Measurements from ENCODE around the gene ACKR3.

The ACKR3 gene

DNA sequence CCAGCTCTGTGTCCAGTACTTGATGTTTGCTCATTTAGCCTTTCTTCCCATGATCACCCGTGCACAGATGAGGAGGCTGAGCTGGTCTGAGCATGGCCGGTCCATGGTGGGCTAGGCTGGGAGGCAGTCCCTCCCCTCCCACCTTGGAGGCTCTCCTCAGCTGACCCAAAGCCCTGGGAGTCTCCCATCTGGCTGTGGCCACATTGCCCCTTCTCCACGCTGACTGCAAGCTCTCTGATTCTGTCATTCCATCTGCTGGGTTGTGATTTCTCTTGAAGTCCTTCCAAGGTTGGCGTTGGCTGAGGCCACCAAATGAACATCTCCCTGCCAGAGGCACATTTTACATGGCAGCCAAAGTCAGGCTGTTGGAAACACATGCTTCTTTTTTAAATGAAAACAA, 44.0 kb downstream of the ACKR3 start:
- DNase-seq, result no peak

DNA sequence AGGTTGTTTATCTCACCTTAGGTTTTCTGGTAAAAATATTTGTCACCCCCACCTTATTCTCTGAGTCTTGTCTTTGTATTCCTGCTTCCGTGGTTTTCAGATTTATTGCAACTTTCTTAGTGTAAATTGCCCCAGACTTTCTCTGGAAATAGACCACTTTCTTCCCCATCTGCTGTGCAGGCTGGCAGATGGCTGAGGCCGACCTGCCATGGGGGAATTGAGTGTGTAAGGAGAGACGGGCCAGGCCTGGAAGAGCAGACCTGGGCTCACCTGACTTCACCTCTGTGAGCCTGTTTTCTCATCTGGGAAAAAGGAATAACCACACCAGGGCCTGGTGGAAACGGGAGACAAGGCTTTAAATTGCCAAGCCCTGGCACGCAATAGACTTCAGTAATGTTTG, 44.9 kb downstream of the ACKR3 start:
- DNase-seq, result no peak

DNA sequence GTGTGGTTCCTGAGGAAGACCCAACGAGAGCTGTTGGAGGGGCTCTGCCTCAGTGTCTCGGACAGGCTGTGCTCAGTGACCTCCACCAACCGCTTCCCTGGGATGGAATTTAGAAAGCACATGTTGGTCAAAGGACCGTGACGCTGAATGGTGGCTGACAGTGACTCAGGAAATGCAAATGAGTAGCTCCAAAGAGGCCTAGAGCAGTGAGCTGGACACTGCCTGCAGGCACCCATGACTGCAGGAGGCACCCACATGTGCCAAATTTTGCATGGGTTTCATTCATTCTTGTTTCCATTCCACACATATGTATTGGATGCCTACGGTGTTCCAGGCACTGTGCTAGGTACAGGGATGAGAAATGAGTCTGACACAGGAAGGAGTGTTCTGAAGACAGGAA, 46.4 kb downstream of the ACKR3 start:
- no peak for DNase-seq

DNA sequence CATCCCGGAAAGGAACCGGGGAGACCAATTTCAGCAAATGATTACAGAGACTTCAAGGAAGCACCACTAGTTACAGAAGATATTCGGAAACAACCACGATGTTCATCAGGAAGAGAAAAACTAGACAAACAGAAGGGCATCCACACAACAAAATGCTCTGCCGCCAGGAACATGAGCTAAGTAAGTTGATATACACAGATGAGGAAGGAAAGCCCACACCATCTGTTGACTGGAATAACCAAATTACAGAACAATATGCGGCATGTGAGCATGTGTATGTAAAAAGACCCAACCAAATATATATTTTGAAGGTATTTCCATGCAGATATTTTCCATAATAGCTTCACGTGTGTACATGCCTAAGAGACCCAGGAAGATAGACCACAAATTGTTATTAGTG, 47.0 kb downstream of the ACKR3 start:
- no peak for DNase-seq

DNA sequence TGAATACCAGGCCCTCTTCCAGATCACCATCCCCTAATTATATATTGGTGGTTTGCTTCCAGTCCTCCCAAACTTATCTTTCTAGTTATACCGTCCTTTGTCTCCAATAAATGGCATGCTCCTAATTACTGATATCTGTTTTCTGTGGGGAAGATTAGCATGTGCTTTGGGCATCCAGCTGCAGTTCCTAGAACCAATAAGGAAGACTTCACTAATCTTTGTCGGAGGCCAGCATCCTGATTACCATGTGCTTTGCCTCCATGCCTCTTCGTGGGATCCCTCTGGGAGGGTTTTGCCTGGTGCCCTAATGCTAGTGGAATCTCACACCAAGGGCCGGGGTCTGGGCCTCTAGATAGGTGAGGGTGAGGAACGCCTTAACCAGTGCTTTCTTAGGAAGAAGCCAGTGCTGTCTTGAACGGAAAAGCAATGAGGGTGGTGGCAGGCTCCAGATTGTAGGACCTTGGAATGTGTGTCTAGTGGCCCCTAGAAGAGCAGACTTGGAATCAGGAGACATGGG, 47.7 kb downstream of the ACKR3 start:
- no peak for DNase-seq

DNA sequence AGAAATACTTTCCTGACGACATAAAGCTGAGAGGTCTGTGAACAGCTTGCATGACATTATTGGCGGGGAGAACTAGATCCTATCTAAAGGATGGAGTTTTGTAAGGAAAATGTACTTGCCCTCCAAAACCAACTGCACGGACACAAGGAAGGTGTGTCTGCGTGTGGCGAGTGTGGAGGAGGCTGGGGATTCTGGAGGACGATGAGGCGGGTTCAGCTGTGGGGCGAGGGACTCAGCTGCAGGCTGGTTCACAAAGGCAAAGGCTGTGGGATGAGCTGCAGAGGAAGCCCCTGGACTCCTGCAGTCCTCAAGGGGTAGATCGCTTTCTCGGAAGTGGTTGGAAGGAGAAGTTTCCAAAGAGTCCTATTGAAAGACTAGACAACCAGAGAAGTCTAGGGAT, 48.2 kb downstream of the ACKR3 start:
- no peak for DNase-seq

DNA sequence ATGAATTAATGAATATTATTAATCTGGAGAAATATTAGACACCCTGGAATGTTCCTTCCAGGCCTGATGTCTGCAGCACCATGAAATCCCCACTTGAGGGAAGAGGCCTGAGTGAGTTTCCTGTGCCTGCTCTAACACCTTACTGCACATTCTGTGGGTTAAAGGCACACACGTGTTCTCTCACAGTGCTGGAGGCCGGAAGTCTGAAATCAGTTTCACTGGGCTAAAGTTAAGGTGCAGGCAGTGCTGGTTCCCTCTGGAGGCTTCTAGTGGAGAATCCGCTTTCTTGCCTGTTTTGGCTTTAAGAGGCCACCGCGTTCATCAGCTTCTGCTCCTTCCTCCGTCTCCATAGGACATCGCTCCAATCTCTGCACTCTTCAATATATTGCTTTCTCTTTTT, 48.7 kb downstream of the ACKR3 start:
- no peak for DNase-seq

DNA sequence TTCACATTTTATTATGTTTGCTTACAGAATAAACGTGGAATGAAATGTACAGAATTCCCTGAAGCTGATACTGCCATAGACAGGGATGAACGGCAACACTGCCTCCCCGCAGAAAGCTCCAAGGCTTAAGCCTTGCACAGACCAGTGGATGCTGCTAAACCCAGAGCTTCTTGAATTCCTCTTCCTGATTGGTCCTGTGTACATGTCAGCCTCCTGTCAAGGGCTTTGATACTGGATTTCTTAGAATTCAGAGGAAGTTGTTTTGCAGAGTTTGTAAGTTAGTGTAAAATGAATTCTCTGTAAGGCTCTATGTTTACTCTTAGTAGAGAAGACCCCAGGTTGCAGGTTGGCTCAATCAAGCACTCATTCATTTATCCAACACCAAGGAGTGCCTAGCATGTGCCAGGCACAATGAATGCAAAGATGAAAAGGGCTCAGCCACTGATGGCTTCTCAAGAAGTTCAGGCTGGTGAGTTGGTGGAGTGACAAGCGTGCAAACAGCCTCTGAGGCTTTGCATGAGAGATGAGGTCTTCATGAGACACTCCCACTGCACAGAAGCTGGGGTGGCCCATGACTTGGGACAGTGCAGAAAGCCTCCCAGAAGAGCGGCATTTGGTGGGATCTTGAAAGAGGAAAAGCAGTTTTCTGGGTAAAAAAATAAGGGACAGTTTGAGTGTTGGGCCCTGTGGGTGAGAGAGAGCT, 50.4 kb downstream of the ACKR3 start:
- no peak for DNase-seq

DNA sequence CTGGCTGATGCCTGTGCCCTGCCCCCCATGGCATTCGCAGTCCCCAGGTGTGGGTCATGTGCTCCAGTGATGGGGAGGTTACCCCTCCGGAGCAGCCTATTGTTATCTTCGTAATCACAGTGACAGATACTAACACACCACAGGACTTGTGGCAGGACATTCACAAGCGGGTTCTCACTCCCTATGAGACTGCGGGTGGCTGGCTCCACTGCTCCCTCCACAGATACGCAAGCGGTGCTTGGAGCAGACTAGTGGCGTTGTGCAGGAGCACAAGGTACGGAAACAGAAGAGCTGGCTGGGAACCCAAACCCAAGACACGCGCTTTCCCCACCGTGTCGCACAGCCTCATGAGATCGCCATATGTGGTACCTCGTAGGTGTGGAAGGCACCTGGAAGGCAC, 52.2 kb downstream of the ACKR3 start:
- no peak for DNase-seq

DNA sequence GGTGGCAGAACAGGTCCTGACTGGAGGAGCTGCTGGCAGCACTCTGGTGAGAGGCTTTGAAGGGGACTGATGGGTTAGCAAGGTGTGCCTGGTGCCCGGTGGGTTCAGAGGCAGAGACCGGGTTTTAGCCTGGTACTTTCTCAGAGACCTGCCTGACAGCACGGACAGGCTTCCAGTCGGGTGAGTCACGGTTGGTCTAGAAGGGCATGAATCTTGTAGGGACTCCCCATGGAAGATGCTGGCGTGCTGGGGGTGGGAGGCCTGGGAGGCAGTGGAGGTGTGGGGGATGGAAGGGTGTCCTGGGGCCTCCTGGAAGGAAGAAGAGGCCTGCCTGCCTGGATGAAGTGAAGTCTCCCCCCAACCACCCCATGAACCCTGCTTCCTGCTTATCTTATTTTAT, 52.6 kb downstream of the ACKR3 start:
- DNase-seq, result no peak

DNA sequence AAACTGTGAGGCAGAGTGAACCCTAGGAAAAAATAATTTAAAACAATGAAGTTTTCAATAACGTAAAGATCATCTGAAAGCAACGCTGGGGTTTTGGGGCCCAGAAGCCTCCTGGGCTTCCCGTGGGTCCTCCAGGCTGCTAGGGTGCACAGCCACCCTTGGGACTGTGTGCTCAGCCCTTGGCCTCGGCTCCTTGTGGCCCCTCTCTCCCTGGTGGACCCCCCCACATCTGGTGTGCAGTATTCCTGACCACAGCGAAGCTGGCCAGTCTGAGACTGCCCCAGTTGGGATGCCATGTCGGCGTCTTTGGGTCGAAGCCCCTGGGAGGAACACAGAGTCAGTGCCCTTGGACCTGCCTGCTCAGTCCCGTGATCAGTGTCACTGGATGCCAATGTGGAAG, 53.0 kb downstream of the ACKR3 start:
- no peak for DNase-seq

DNA sequence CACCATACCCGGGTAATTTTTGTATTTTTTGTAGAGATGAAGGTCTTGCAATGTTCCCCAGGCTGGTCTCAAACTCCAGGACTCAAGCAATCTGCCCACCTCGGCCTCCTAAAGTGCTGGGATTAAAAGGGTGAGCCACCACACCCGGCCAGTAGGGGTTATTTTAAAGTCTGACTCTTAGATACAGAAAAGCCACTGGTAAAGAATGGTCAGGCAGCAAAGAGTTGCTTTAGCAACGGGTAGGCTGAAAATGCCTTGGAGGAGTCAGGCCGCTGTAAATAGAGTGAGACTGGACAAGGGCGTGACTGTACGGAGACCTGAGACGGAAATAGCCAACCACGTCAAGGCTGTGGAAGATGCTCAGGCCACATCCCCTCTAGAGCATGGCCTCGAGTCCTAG, 54.2 kb downstream of the ACKR3 start:
- no peak for DNase-seq

DNA sequence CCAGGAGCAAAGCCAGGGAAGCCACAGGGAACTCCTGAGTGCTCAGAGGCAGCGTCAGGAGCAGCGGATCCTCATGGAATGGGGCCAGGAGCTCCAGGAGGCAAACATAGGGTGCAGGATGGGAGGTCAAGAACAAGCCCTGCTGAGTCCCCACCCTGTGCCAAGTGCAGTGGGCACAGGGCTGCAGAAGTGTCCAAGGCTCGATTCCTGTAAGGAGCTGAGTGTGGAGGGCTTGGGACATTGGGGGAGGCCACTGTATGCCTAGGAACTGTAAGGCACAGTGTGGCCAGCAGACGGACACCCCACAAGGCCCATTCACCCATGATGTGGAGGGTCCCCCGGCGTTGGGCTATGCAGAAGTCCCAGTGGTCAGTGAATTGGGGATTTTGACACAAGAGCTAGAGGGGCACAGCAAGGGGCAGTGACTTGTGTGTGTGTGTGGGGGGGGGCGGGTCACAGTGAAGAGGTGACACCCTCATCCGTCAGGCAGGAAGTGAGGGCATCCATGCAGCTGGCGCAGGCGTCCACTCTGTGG, 55.6 kb downstream of the ACKR3 start:
- DNase-seq, result no peak

DNA sequence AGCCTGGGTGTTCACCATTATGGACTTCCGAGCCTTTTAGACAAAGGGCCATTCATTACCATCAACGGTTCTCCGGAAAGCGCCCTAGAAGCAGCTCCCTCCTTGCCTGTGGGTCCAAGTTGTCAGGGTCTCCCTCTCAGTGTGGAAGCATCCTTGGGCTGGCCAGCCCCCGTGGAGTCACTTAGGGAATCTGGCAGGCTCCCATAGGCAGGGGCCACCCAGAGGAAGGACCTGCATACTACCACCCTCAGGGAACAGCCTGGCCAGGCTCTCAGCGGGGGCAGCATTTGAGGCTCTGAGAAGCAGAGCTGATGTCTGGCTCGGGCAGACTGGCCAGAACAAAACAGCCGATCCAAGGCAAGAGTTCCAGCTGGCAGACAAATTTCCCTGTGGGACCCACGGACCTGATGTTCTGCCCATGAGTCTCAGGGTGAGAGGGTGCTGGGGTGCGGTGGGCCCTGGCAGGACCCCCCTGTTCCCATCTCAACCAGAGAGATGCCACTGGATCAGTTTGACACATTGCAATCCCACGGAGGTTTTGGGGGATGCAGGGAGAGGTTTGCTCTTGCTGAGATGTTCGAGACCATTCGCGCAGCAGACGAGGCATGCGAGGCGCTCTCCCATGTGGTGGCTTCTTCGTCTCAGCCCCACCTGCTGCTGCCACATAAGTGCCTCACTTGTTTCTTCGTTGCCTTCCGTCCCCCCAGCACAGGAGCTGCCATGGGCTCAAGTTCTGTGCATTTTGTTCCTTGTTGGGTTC, 56.9 kb downstream of the ACKR3 start:
- DNase-seq, result no peak

DNA sequence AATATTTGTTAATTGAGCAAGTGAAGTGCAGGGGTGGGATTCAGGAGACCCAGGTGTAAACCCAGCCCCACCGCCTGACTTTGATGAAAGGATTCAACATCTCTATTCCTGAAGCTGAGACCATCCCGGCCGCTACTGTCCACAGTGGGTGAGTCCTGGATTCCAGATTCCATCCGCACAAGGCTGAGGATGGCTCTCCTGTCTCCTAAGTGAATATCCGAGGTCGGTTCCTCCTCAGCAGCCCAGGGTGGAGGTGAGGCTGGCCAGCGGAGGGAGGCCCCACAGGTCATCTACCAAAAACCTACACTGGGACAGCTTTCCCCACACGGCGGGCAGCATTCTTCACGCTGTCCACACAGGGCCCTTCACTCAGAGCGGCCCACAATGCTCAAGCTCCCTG, 57.6 kb downstream of the ACKR3 start:
- no peak for DNase-seq

DNA sequence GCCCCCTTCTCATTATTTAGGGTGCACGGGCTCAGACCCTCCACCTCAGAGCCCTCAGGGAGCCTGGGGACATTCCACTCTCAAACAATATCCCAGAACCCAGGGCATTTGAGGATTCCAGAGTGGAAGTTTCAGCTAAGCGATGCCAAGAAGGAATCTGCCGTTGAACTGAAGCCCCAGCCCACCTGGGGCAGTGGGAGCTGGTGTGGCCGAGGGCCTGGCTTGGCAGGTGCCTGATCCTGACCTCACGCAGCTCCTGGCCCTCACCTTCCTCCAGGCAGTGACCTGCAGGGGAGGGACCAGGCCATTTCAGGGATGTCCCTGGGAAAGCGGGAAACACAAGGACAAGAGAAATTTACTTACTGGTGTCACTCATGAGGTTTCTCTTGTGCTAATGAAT, 58.2 kb downstream of the ACKR3 start:
- DNase-seq, result no peak

DNA sequence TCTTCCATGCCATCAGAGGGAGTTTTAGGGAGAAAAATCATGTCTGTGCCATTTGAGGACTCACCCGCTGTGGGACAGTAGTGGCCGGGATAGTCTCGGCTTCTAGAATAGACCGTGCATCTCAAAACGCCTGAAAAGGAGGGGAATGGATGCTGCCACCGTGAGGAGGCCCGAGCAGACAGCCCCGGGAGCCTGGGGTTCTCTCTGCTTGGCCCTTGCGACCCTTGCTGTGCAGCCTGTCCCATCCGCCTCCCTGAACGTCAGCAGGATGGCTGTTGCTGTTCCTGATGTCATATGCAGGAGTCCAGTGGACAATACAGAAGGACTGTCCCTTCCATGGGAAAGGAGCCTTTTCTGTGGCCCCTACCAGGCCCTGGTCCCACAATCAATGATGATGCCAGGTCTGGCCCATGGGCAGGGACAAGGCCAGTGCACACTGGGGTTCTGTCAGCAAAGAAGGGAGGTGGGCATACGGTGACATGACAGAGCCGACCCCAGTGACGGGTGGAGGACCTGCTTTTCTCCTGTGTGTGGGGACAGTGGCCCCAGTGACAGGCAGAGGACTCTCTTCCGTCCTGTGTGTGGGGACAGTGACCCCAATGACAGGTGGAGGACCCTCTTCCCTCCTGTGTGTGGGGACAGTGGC, 58.8 kb downstream of the ACKR3 start:
- no peak for DNase-seq

DNA sequence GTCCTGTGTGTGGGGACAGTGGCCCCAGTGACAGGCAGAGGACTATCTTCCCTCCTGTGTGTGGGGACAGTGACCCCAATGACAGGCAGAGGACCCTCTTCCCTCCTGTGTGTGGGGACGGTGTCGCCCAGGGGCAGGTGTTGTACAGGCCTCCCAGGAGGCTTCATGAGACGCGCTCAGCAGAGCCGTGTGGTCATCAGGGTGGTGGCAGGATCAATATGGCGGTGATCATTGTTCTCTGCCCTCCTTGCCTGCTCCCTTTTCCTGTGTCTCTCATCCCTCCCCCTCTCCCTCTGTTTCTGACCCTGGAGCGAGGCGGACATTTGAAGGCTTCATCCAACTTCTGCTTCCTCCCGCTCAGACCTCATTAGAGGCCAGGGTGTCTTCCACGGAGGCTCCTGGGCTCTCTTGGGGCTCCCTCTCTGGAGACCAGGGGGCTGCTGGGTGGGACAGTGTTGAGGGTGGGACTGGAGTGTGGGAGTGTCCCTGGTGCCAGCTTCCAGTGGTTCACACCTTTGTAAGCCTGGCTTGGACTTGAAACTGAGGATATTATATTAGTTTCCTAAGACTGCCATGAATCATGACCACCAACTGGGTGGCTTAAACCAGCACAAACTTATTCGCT, 59.5 kb downstream of the ACKR3 start:
- DNase-seq, result no peak

DNA sequence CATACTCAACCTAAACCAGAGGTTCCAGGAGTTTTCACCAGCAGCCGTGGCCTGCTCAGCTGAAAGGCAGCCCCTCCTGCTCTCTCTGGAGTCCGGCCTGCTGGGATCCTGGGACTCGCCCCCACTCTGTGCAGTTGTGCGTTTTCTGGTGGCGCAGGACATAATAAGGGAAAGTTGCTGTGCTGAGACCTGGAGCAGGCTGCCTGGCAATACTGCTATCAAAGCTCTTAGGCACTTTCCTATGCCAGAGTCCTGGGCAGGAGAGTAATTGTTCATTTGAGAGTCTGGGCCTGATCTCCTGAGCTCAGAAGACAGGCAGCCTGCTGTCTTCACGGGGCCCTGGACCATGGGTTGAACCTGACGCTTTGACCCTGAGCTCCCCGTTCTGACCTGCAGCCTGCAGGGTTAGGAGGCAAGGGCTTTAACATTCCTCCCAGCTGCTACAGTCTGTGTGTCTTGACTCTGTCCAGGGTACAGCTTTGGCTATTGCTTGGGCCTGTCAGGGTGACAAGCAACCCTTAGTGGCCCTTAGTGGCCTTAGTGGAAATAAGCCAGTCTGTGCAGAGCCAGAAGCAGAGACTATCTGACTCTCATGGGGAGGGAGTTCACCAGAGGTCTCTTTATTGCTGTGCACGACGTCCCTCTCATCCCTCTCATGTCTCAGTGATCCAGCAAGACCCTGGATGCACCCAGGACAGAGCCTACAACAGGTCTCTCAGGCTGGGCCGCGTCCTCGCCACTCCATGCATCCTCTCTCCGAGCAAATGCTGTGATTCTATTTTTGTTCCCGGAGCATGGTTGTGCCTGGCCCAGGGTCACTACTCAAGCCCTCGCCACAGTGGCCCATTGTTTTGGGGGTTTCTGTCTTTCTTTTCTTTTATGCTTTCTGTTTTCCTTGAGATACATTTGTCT, 60.6 kb downstream of the ACKR3 start:
- no peak for DNase-seq

DNA sequence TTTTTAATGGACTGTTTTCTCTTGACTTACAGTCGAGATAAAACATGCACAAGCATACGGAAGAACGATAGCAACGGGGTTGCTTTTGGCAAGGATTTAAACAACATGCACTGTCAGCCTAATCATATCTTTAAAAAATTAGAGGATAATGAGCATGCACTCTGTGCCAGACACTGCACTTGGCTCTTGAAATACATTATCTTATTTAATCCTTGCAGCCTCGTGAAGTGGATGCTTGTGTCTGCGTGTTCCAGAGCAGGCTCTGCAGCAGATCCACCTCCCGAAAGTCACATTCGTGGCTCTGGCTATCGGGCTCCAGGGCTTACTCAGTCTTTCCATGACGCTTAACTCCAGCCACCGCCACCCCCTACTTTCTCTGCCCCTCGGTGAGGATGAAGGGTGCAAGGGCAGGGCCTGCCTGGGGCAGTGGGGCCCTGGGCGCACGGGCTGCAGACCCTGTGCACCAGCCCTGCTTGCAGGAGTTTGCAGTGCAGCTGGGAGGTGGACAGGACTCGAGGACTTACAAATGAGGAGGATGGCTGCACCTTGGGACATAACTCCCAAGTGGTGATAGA, 61.7 kb downstream of the ACKR3 start:
- DNase-seq, result no peak

DNA sequence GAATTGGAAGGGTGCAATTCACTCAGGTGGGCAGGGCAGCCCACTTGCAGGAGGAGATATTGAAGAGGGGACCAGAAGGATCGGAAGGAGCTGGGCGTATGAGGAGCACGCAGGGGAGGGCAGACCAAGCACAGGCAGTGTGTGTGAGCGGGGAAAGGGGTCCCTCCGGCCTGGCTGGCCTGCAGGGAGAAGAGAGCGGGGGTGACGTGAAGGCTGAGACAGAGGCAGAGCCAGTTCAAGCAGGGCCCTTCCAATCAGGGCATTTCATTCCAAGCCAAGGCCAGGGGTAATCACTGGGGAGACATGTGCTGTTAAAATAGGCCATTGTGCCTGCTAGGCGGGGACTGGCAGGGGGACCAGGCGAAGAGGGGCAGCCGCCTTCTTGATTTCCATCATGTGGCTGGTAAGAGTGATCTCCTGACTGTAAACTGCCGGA, 62.2 kb downstream of the ACKR3 start:
- DNase-seq, result no peak
